ENCODE results near the gene AKT3.

DNA sequence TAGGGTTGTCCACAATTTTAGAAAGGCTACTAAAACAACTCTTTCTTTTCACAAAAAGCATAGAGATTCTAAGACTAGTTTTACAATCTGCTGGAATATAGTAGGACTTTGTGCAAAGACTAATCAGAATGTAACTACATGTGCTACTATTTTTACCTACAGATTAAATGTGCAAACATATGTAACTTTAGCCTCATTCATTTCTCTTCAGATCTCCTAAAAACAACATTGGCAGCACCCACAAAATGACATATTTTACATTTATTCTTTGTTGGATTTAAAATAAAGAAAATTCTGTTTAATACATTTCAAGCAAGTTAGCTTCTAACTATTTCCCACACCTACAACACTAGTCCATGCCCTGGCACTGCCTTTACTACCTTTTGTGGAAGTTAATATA lies 292.2 kb downstream of the AKT3 start:
- TF ChIP-seq, protein P1, sequence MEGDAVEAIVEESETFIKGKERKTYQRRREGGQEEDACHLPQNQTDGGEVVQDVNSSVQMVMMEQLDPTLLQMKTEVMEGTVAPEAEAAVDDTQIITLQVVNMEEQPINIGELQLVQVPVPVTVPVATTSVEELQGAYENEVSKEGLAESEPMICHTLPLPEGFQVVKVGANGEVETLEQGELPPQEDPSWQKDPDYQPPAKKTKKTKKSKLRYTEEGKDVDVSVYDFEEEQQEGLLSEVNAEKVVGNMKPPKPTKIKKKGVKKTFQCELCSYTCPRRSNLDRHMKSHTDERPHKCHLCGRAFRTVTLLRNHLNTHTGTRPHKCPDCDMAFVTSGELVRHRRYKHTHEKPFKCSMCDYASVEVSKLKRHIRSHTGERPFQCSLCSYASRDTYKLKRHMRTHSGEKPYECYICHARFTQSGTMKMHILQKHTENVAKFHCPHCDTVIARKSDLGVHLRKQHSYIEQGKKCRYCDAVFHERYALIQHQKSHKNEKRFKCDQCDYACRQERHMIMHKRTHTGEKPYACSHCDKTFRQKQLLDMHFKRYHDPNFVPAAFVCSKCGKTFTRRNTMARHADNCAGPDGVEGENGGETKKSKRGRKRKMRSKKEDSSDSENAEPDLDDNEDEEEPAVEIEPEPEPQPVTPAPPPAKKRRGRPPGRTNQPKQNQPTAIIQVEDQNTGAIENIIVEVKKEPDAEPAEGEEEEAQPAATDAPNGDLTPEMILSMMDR (IDR thresholded peaks at IDR 0.05), result no peak
- TF ChIP-seq POLR2A (IDR thresholded peaks at IDR 0.05) (no peak), POLR2AphosphoS5 (IDR thresholded peaks at IDR 0.05) (no peak), EP300 (IDR thresholded peaks at IDR 0.05) (no peak)

Measured in upper lobe of left lung (tissue), 4 donors.